Right cardiac atrium (tissue), 5 donors: ENCODE data around the gene PSORS1C2. TPM values are rescaled to one million over a fixed set of nuclear protein-coding genes. Genes with fewer than 3 reads are reported as not detected.
A peak's percentile ranks its signal among the peaks of the same experiment; 100 is the strongest.

ENCODE experiments used
- ATAC-seq, 2 donors: fragments of 200-7000 bp; cut with Tn5 transposase; one replicate each; pipeline versions ENCODE4 v1.8.0 to v1.9.1; 2020; ENCODE audit warnings: moderate library complexity in 2 of 2, mild to moderate bottlenecking in 1 of 2
- DNase-seq, 3 donors: peaks; one replicate each; pipeline ENCODE4 v3.0.0-alpha.2; 2020
- H3K27ac ChIP-seq: one replicate; pipeline ENCODE4 v1.5.1; 2013; ENCODE audit warnings: mild to moderate bottlenecking, low read length, control low read depth, moderate library complexity
- H3K27me3 ChIP-seq: one replicate; pipeline ENCODE4 v1.6.1; 2013; ENCODE audit not compliant: control insufficient read depth, insufficient read depth
- H3K4me1 ChIP-seq: one replicate; pipeline ENCODE4 v1.6.1; 2013; ENCODE audit warnings: low read length; ENCODE audit not compliant: control insufficient read depth, insufficient read depth
- H3K4me3 ChIP-seq: one replicate; pipeline ENCODE4 v1.5.1; 2013; ENCODE audit warnings: low read length, control low read depth
- H3K9me3 ChIP-seq: one replicate; pipeline ENCODE4 v1.6.1; 2013; ENCODE audit warnings: low read length; ENCODE audit not compliant: control insufficient read depth
- WGBS: extraction: QIAGEN DNeasy Blood & Tissue Kit; methylation state at CpG from one replicate; pipeline ENCODE4 v1.1.7; 2013; 5-methylcytosine and 5-hydroxymethylcytosine counted together
- intact Hi-C, 4 donors: fragments of 100-400 bp; cut with DNase I; formaldehyde crosslinking; loops; one replicate each; pipeline versions ENCODE4 v1.11.0 to v1.14.0; 2022 to 2023
- polyA plus RNA-seq: library from polyadenylated mRNA; stranded (reverse); fragments of 200-250 nt; gene quantifications from one replicate; pipeline ENCODE4 v1.2.3, GENCODE V29; 2013
- total RNA-seq, 4 donors: library from RNA; stranded (reverse); fragmentation: NEBNext Ultra II Directional; extraction: Animal tissue kit (Norgen Biotek cat#: 25700); gene quantifications; one replicate each; pipeline ENCODE4 v1.2.1, GENCODE V29; 2021
- donor health status: healthy with polysubstance abuse.
- donor health status: DM: no; HTN: yes; CAD: no.
- donor health status: DM: no; HTN: no; CAD: no.
- donor health status: DM: no; HTN: yes; CAD: no; lungs with severe emphysema.
- donor health status: DM: yes; HTN: yes; CAD: no.

PSORS1C2 gene
- total and polyA plus RNA-seq, 5 donors, result not detected

- no peaks in the 10 kb centered on the region for H3K27me3 ChIP-seq
- H3K27ac ChIP-seq, result no peak overlapping the region
- no peaks in the 10 kb centered on the region for H3K9me3 ChIP-seq
- peaks cover 20% of the 10 kb centered on the region for H3K4me1 ChIP-seq
- no peak overlapping the region for H3K4me3 ChIP-seq
- intact Hi-C loops, result no loop called here
- ATAC-seq, result no peak
- DNase-seq, result no peak
- 89% methylated on average over 13 of the region's 13 CpGs for WGBS
These were observed 27.2 kb downstream of the PSORS1C2 start for GRCh38 chr6:31111712-31112111.

GRCh38 chr6:31110825-31111582 is 27.9 kb downstream of the PSORS1C2 start:
- no peak overlapping the region for H3K4me3 ChIP-seq
- ATAC-seq (no peak), DNase-seq (no peak)
- WGBS, result 75% methylated on average over 11 of the region's 11 CpGs
- no peaks in the 10 kb centered on the region for H3K9me3 ChIP-seq
- intact Hi-C loops, result no loop called here
- no peaks in the 10 kb centered on the region for H3K27me3 ChIP-seq
- H3K27ac ChIP-seq, result no peak overlapping the region
- peaks cover 16% of the 10 kb centered on the region for H3K4me1 ChIP-seq

GRCh38 chr6:31107052-31107451 is 31.8 kb downstream of the PSORS1C2 start:
- Histone ChIP-seq H3K4me3 (no peak overlapping the region), H3K27ac (no peak overlapping the region), H3K4me1 (no peaks in the 10 kb centered on the region), H3K27me3 (no peaks in the 10 kb centered on the region), H3K9me3 (no peaks in the 10 kb centered on the region)
- intact Hi-C loops, result no loop called here
- ATAC-seq, result no peak
- 55% methylated on average over 4 of the region's 4 CpGs for WGBS
- no peak for DNase-seq

- Histone ChIP-seq H3K27me3 (no peaks in the 10 kb centered on the region), H3K27ac (no peak overlapping the region), H3K9me3 (no peaks in the 10 kb centered on the region), H3K4me1 (no peaks in the 10 kb centered on the region), H3K4me3 (no peak overlapping the region)
- ATAC-seq, result peak in 1 of 2 donors; percentile 28
- intact Hi-C loops, result no loop called here
- no peak for DNase-seq
- WGBS, result 96% methylated on average over 2 of the region's 2 CpGs
These were observed 35.7 kb downstream of the PSORS1C2 start for GRCh38 chr6:31103136-31103535.

- H3K9me3 ChIP-seq, result no peaks in the 10 kb centered on the region
- intact Hi-C loops, result no loop called here
- ATAC-seq (no peak), DNase-seq (no peak)
- H3K27me3 ChIP-seq, result no peaks in the 10 kb centered on the region
- no peak overlapping the region for H3K27ac ChIP-seq
- no peak overlapping the region for H3K4me3 ChIP-seq
- WGBS, result 87% methylated on average over 4 of the region's 4 CpGs
- H3K4me1 ChIP-seq, result peaks cover 7% of the 10 kb centered on the region
These were observed 40.4 kb downstream of the PSORS1C2 start for GRCh38 chr6:31098449-31098938.

GRCh38 chr6:31096656-31097055 is 42.2 kb downstream of the PSORS1C2 start:
- no peak overlapping the region for H3K4me3 ChIP-seq
- H3K9me3 ChIP-seq, result no peaks in the 10 kb centered on the region
- WGBS, result 75% methylated on average over 5 of the region's 5 CpGs
- no peaks in the 10 kb centered on the region for H3K27me3 ChIP-seq
- DNase-seq, result no peak
- intact Hi-C loops, result no loop called here
- peaks cover 7% of the 10 kb centered on the region for H3K4me1 ChIP-seq
- no peak for ATAC-seq
- H3K27ac ChIP-seq, result no peak overlapping the region

- WGBS, result 70% methylated on average over 3 of the region's 3 CpGs
- Histone ChIP-seq H3K9me3 (no peaks in the 10 kb centered on the region), H3K4me1 (peaks cover 7% of the 10 kb centered on the region), H3K4me3 (no peak overlapping the region), H3K27ac (no peak overlapping the region), H3K27me3 (no peaks in the 10 kb centered on the region)
- ATAC-seq, result no peak
- no peak for DNase-seq
- intact Hi-C loops, result no loop called here
These were observed 42.7 kb downstream of the PSORS1C2 start for GRCh38 chr6:31096215-31096614.

- ATAC-seq, result peak; percentile 54 to 59
- Histone ChIP-seq H3K27me3 (no peaks in the 10 kb centered on the region), H3K4me3 (no peak overlapping the region), H3K9me3 (no peaks in the 10 kb centered on the region), H3K27ac (peak overlapping the region; percentile 36), H3K4me1 (peaks cover 7% of the 10 kb centered on the region)
- intact Hi-C loops, result no loop called here
- 58% methylated on average over 3 of the region's 3 CpGs for WGBS
- DNase-seq, result no peak
These were observed 44.4 kb downstream of the PSORS1C2 start for GRCh38 chr6:31094389-31094881.

- no peak overlapping the region for H3K4me3 ChIP-seq
- peaks cover 7% of the 10 kb centered on the region for H3K4me1 ChIP-seq
- DNase-seq (no peak), ATAC-seq (no peak)
- no peak overlapping the region for H3K27ac ChIP-seq
- H3K27me3 ChIP-seq, result no peaks in the 10 kb centered on the region
- H3K9me3 ChIP-seq, result no peaks in the 10 kb centered on the region
- intact Hi-C loops, result no loop called here
- 83% methylated on average over 12 of the region's 12 CpGs for WGBS
These were observed 45.9 kb downstream of the PSORS1C2 start for GRCh38 chr6:31092769-31093505.

- Histone ChIP-seq H3K9me3 (no peaks in the 10 kb centered on the region), H3K27me3 (no peaks in the 10 kb centered on the region), H3K4me1 (peaks cover 7% of the 10 kb centered on the region), H3K4me3 (no peak overlapping the region), H3K27ac (no peak overlapping the region)
- intact Hi-C loops, result no loop called here
- 94% methylated on average over 2 of the region's 2 CpGs for WGBS
- no peak for ATAC-seq
- no peak for DNase-seq
These were observed 46.6 kb downstream of the PSORS1C2 start for GRCh38 chr6:31092238-31092637.

- ATAC-seq (no peak), DNase-seq (no peak)
- Histone ChIP-seq H3K27me3 (no peaks in the 10 kb centered on the region), H3K27ac (no peak overlapping the region), H3K9me3 (no peaks in the 10 kb centered on the region), H3K4me3 (no peak overlapping the region), H3K4me1 (peaks cover 8% of the 10 kb centered on the region)
- 46% methylated on average over 3 of the region's 3 CpGs for WGBS
- intact Hi-C loops, result no loop called here
These were observed 47.2 kb downstream of the PSORS1C2 start for GRCh38 chr6:31091680-31092079.
